Natural killer cell (primary cell): ENCODE results near the gene CES3. TPM values are rescaled to one million over a fixed set of nuclear protein-coding genes. Genes with fewer than 3 reads are reported as not detected.
A peak's percentile ranks its signal among the peaks of the same experiment; 100 is the strongest.

ENCODE experiments used
- ATAC-seq, 3 donors: fragments of 150-1000 bp in 2 of 3; fragments of 200-7000 bp in 1 of 3; cut with Tn5 transposase; 1 replicate in 1 of 3; 2 replicates in 2 of 3; pipeline ENCODE4 v1.10.0; 2021; ENCODE audit warnings: mild to moderate bottlenecking in 2 of 3, moderate library complexity in 2 of 3
- DNase-seq, 2 donors: peaks; one replicate each; pipeline versions ENCODE4 v3.0.0 to v3.0.0-alpha.2; 2013 to 2021; ENCODE audit warnings: mixed read lengths in 1 of 2
- H3K27ac ChIP-seq: one replicate; pipeline ENCODE4 v1.5.1; 2013; ENCODE audit warnings: mild to moderate bottlenecking, low read length
- H3K27me3 ChIP-seq: one replicate; pipeline ENCODE4 v1.6.1; 2013; ENCODE audit warnings: low read length; ENCODE audit not compliant: control insufficient read depth, insufficient read depth
- H3K36me3 ChIP-seq: one replicate; pipeline ENCODE4 v1.6.1; 2013; ENCODE audit warnings: low read length; ENCODE audit not compliant: control insufficient read depth, insufficient read depth
- H3K4me1 ChIP-seq: one replicate; pipeline ENCODE4 v1.6.1; 2013; ENCODE audit warnings: low read length; ENCODE audit not compliant: control insufficient read depth, insufficient read depth
- H3K4me3 ChIP-seq: one replicate; pipeline ENCODE4 v1.5.1; 2013; ENCODE audit warnings: low read length
- H3K9me3 ChIP-seq: one replicate; pipeline ENCODE4 v1.6.1; 2013; ENCODE audit warnings: low read length; ENCODE audit not compliant: control insufficient read depth, insufficient read depth
- H3K27ac Mint-ChIP-seq, 2 donors: one replicate each; pipeline ENCODE4 v1.8.0; 2022; ENCODE audit warnings: mild to moderate bottlenecking in 2 of 2, mixed read lengths in 2 of 2, moderate library complexity in 1 of 2
- H3K27me3 Mint-ChIP-seq, 2 donors: one replicate each; pipeline ENCODE4 v1.8.0; 2022; ENCODE audit warnings: low read depth in 2 of 2, mixed read lengths in 2 of 2
- H3K36me3 Mint-ChIP-seq: one replicate; pipeline ENCODE4 v1.8.0; 2022; ENCODE audit warnings: mixed read lengths
- H3K4me1 Mint-ChIP-seq, 2 donors: one replicate each; pipeline ENCODE4 v1.8.0; 2022; ENCODE audit warnings: mixed read lengths in 2 of 2
- H3K4me3 Mint-ChIP-seq: one replicate; pipeline ENCODE4 v1.8.0; 2022; ENCODE audit warnings: mild to moderate bottlenecking, moderate library complexity, mixed read lengths
- H3K9me3 Mint-ChIP-seq, 2 donors: one replicate each; pipeline ENCODE4 v1.8.0; 2022; ENCODE audit warnings: mixed read lengths in 2 of 2
- WGBS: methylation state at CpG from one replicate; pipeline ENCODE4 v1.1.7; 2013; ENCODE audit warnings: missing lambda C conversion rate; ENCODE audit not compliant: insufficient coverage; 5-methylcytosine and 5-hydroxymethylcytosine counted together
- intact Hi-C: fragments of 100-400 bp; cut with micrococcal nuclease; formaldehyde crosslinking; loops from one replicate; pipeline ENCODE4 v1.14.2; 2022
- total RNA-seq, 4 donors: library from RNA; stranded (reverse); fragments of 120-200 nt in 1 of 4; gene quantifications; one replicate each; pipeline versions ENCODE4 v1.2.3 to v1.2.4, GENCODE V29; 2013 to 2022
- TF ChIP-seq, protein P1 (sequence below): fragments of 200-600 bp; IDR thresholded peaks from one replicate; pipeline ENCODE4 v1.8.0; 2022; ENCODE audit warnings: antibody characterized with exemption

Gene CES3
- total RNA-seq, 3 donors from 2014 or later (not counting 1 experiment from before 2014, with no cell fraction given): 0.19 to 0.95 (median 0.27) TPM

DNA sequence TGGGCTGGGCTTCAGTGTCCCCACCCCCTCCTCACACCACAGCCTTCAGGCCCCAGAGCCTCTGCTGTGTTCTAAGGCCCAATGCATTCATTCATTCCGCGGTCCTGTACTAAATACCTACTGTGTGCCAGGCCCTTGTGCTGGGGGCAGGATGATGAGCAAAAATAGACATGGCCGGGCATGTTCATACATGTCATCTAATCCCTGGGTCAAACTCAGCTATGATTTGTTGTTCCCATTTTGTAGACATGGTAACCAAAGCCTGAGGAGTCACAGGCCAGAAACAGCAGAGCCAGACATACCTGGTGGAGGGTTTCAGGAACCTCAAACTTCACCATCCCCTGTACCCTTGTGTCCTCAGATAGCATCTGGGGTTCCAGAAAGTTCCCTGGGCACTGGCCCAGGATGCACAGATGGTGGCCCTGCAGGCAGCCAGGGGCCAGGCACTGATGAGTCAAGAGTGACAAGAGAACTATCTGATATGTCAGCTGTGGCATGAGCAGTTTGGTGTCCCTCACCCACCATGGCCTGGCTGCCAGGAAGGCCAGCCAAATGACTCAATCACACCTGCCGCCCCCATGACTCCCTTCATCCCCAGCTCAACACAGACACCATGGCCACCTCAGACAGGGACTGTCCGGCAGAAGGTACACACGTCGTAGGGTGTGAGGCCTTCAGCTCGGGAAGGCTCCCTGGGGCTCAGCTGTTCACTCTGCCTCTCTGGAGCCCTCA is 33.0 kb upstream of the CES3 start:
- WGBS: 86% methylated on average over 8 of the region's 8 CpGs
- Mint-ChIP-seq H3K27me3 (peaks cover 10 to 20% of the 10 kb centered on the region in 2 donors), H3K4me1 (peaks cover 16 to 28% of the 10 kb centered on the region in 2 donors), H3K4me3 (no peak overlapping the region), H3K36me3 (no peaks in the 10 kb centered on the region), H3K27ac (peak overlapping the region; percentile 18 to 37), H3K9me3 (no peaks in the 10 kb centered on the region)
- Histone ChIP-seq H3K4me1 (peaks cover 24% of the 10 kb centered on the region), H3K4me3 (no peak overlapping the region), H3K9me3 (no peaks in the 10 kb centered on the region), H3K27me3 (peaks cover 17% of the 10 kb centered on the region), H3K36me3 (peaks cover 2% of the 10 kb centered on the region), H3K27ac (no peak overlapping the region)
- no peak for ATAC-seq
- intact Hi-C loops: loop anchor here (2.0 kb wide), 1 partner anchor 33 kb away; no protein-coding TSS in a partner anchor
- DNase-seq: no peak
- TF ChIP-seq, protein P1, sequence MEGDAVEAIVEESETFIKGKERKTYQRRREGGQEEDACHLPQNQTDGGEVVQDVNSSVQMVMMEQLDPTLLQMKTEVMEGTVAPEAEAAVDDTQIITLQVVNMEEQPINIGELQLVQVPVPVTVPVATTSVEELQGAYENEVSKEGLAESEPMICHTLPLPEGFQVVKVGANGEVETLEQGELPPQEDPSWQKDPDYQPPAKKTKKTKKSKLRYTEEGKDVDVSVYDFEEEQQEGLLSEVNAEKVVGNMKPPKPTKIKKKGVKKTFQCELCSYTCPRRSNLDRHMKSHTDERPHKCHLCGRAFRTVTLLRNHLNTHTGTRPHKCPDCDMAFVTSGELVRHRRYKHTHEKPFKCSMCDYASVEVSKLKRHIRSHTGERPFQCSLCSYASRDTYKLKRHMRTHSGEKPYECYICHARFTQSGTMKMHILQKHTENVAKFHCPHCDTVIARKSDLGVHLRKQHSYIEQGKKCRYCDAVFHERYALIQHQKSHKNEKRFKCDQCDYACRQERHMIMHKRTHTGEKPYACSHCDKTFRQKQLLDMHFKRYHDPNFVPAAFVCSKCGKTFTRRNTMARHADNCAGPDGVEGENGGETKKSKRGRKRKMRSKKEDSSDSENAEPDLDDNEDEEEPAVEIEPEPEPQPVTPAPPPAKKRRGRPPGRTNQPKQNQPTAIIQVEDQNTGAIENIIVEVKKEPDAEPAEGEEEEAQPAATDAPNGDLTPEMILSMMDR: no peak

DNA sequence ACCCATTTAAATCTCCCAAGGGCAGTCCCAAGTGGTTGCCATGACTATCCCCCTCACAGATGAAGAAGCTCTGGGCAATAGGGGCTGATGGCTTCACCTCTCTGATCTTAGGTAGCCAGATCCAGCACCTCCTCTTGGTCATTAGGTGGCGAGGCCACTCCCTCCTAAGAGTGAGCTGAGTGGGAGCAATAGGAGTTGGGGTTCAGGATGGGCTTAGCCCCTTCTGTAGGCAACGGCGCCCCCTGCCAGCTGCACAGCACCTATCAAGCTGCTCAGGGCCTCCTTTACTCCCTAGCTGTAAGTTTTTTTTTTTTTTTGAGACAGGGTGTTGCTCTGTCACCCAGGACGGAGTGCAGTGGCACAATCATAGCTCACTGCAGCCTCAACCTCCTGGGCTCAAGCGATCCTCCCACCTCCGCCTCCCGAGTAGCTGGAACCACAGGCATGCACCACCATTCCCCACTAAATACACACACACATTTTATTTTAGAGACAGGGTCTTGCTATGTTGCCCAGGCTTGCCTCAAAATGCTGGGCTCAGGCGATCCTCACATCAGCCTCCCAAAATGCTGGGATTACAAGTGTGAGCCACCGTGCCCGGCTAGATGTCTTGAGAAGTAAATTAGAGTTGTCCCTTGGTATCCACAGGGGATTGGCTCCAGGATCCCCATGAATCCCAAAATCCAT is 32.2 kb upstream of the CES3 start:
- no peak overlapping the region for H3K4me3 Mint-ChIP-seq
- ATAC-seq: peak in 1 of 3 donors; percentile 19
- peak overlapping the region in 1 of 2 donors; percentile 18 for H3K27ac Mint-ChIP-seq
- TF ChIP-seq, protein P1: peak; percentile 15
- H3K36me3 ChIP-seq: peaks cover 2% of the 10 kb centered on the region
- DNase-seq: peak in 1 of 2 donors; percentile 50
- 90% methylated on average over 10 of the region's 10 CpGs for WGBS
- H3K4me1 ChIP-seq: peaks cover 31% of the 10 kb centered on the region
- H3K4me3 ChIP-seq: no peak overlapping the region
- H3K9me3 Mint-ChIP-seq: no peaks in the 10 kb centered on the region
- no peaks in the 10 kb centered on the region for H3K36me3 Mint-ChIP-seq
- peaks cover 23 to 32% of the 10 kb centered on the region in 2 donors for H3K4me1 Mint-ChIP-seq
- H3K9me3 ChIP-seq: no peaks in the 10 kb centered on the region
- peaks cover 3 to 12% of the 10 kb centered on the region in 2 donors for H3K27me3 Mint-ChIP-seq
- peaks cover 16% of the 10 kb centered on the region for H3K27me3 ChIP-seq
- intact Hi-C loops: loop anchor here (2.0 kb wide), 1 partner anchor 34 kb away; no protein-coding TSS in a partner anchor
- H3K27ac ChIP-seq: no peak overlapping the region

DNA sequence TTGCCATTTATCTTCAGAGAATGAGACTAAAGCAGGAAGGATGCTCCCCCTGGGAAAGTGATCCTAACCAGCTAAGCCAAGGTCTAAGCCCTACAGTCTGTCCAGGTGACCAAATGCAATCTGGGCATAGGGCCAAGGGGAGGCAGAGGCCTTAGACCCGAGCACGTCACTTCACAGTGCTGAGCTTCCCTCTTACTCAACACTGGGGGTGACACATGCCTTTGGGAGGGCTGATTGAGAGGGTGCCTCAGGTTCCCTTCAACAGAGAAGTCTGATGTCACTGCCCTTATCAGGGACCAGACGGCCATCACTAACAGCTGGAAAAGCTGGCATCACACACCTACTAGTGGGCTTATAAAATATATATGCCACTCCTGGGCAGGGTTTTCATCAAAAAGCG is 30.9 kb upstream of the CES3 start:
- no peaks in the 10 kb centered on the region for H3K9me3 ChIP-seq
- intact Hi-C loops: no loop called here
- TF ChIP-seq, protein P1: no peak
- peaks cover 28% of the 10 kb centered on the region for H3K4me1 ChIP-seq
- Mint-ChIP-seq H3K4me3 (no peak overlapping the region), H3K36me3 (no peaks in the 10 kb centered on the region), H3K27ac (no peak overlapping the region), H3K27me3 (peaks cover 0 to 7% of the 10 kb centered on the region in 2 donors), H3K9me3 (no peaks in the 10 kb centered on the region), H3K4me1 (peaks cover 33 to 44% of the 10 kb centered on the region in 2 donors)
- H3K4me3 ChIP-seq: no peak overlapping the region
- ATAC-seq: no peak
- no peak for DNase-seq
- 92% methylated on average over 2 of the region's 4 CpGs for WGBS
- H3K27me3 ChIP-seq: peaks cover 10% of the 10 kb centered on the region
- no peak overlapping the region for H3K27ac ChIP-seq
- H3K36me3 ChIP-seq: peaks cover 2% of the 10 kb centered on the region
